Dendritic cell treated with granulocyte-macrophage colony-stimulating factor and Interleukin-4, amounts not matched to agents 40 ng/mL and 50 ng/mL, for 4 days (primary cell): Measurements from ENCODE around the gene MEIS3.
"Not testable (repeated sequence)": the region's sequence is repeated elsewhere in the genome, so short reads cannot be mapped to it uniquely, and the experiment has no call there.

Experiments
- H3K27ac Mint-ChIP-seq: one replicate; pipeline ENCODE4 v1.8.0; 2022; ENCODE audit warnings: mild to moderate bottlenecking, mixed read lengths
- H3K27me3 Mint-ChIP-seq: one replicate; pipeline ENCODE4 v1.8.0; 2022; ENCODE audit warnings: mild to moderate bottlenecking, mixed read lengths
- H3K36me3 Mint-ChIP-seq: one replicate; pipeline ENCODE4 v1.8.0; 2022; ENCODE audit warnings: low read depth, mixed read lengths
- H3K4me1 Mint-ChIP-seq: one replicate; pipeline ENCODE4 v1.8.0; 2022; ENCODE audit warnings: low read depth, mixed read lengths
- H3K4me3 Mint-ChIP-seq: one replicate; pipeline ENCODE4 v1.8.0; 2022; ENCODE audit warnings: mild to moderate bottlenecking, moderate library complexity, mixed read lengths
- H3K9me3 Mint-ChIP-seq: one replicate; pipeline ENCODE4 v1.8.0; 2022; ENCODE audit warnings: mixed read lengths
- intact Hi-C: fragments of 100-400 bp; cut with micrococcal nuclease; formaldehyde crosslinking; loops from one replicate; pipeline ENCODE4 v1.15.0; 2022

MEIS3 gene

GRCh38 chr19:47379381-47379938 is 39.9 kb downstream of the MEIS3 start:
- no peak overlapping the region for H3K4me3 Mint-ChIP-seq
- peak overlapping the region; percentile 37 for H3K27ac Mint-ChIP-seq
- no peaks in the 10 kb centered on the region for H3K9me3 Mint-ChIP-seq
- peaks cover 44% of the 10 kb centered on the region for H3K4me1 Mint-ChIP-seq
- H3K27me3 Mint-ChIP-seq, result no peaks in the 10 kb centered on the region
- peaks cover 79% of the 10 kb centered on the region for H3K36me3 Mint-ChIP-seq
- intact Hi-C loops, result no loop called here

- Mint-ChIP-seq H3K4me3 (no peak overlapping the region), H3K4me1 (peaks cover 37% of the 10 kb centered on the region), H3K36me3 (peaks cover 91% of the 10 kb centered on the region), H3K27ac (no peak overlapping the region), H3K9me3 (no peaks in the 10 kb centered on the region), H3K27me3 (no peaks in the 10 kb centered on the region)
- intact Hi-C loops, result no loop called here
Observed at GRCh38 chr19:47378246-47378645, 41.1 kb downstream of the MEIS3 start.

GRCh38 chr19:47377801-47378200 is 41.5 kb downstream of the MEIS3 start:
- Mint-ChIP-seq H3K4me1 (peaks cover 32% of the 10 kb centered on the region), H3K27me3 (no peaks in the 10 kb centered on the region), H3K27ac (no peak overlapping the region), H3K4me3 (no peak overlapping the region), H3K9me3 (no peaks in the 10 kb centered on the region), H3K36me3 (peaks cover 96% of the 10 kb centered on the region)
- intact Hi-C loops, result no loop called here

GRCh38 chr19:47377208-47377701 is 42.1 kb downstream of the MEIS3 start:
- Mint-ChIP-seq H3K9me3 (no peaks in the 10 kb centered on the region), H3K4me3 (no peak overlapping the region), H3K27ac (no peak overlapping the region), H3K4me1 (peaks cover 28% of the 10 kb centered on the region), H3K27me3 (no peaks in the 10 kb centered on the region), H3K36me3 (peaks cover 97% of the 10 kb centered on the region)
- intact Hi-C loops, result no loop called here

- Mint-ChIP-seq H3K4me1 (peaks cover 22% of the 10 kb centered on the region), H3K27me3 (no peaks in the 10 kb centered on the region), H3K27ac (no peak overlapping the region), H3K9me3 (no peaks in the 10 kb centered on the region), H3K4me3 (no peak overlapping the region), H3K36me3 (peaks cover 97% of the 10 kb centered on the region)
- intact Hi-C loops, result no loop called here
Observed at GRCh38 chr19:47376589-47377144, 42.7 kb downstream of the MEIS3 start.

GRCh38 chr19:47375694-47376588 is 43.4 kb downstream of the MEIS3 start:
- Mint-ChIP-seq H3K4me3 (no peak overlapping the region), H3K36me3 (peaks cover 97% of the 10 kb centered on the region), H3K9me3 (no peaks in the 10 kb centered on the region), H3K27ac (no peak overlapping the region), H3K27me3 (no peaks in the 10 kb centered on the region), H3K4me1 (peaks cover 22% of the 10 kb centered on the region)
- intact Hi-C loops, result no loop called here

- Mint-ChIP-seq H3K36me3 (peaks cover 96% of the 10 kb centered on the region), H3K4me1 (peaks cover 19% of the 10 kb centered on the region)
- intact Hi-C loops, result no loop called here
Observed at GRCh38 chr19:47374876-47375693, 44.2 kb downstream of the MEIS3 start.

GRCh38 chr19:47373246-47374240 is 45.8 kb downstream of the MEIS3 start:
- Mint-ChIP-seq H3K4me1 (peaks cover 29% of the 10 kb centered on the region), H3K4me3 (no peak overlapping the region), H3K36me3 (peaks cover 98% of the 10 kb centered on the region), H3K27me3 (no peaks in the 10 kb centered on the region), H3K9me3 (no peaks in the 10 kb centered on the region), H3K27ac (no peak overlapping the region)
- intact Hi-C loops, result no loop called here

More at GRCh38 chr19:47374876-47375693, 44.2 kb downstream of the MEIS3 start:
- Mint-ChIP-seq H3K27me3 (no peaks in the 10 kb centered on the region), H3K27ac (no peak overlapping the region), H3K4me3 (no peak overlapping the region), H3K9me3 (no peaks in the 10 kb centered on the region)

GRCh38 chr19:47372603-47373002 is 46.7 kb downstream of the MEIS3 start:
- intact Hi-C loops, result no loop called here
- no peak overlapping the region for H3K4me3 Mint-ChIP-seq
- H3K27me3 Mint-ChIP-seq, result no peaks in the 10 kb centered on the region
- peaks cover 29% of the 10 kb centered on the region for H3K4me1 Mint-ChIP-seq
- H3K27ac Mint-ChIP-seq, result no peak overlapping the region
- no peaks in the 10 kb centered on the region for H3K9me3 Mint-ChIP-seq
- peaks cover 98% of the 10 kb centered on the region for H3K36me3 Mint-ChIP-seq

- Mint-ChIP-seq H3K36me3 (peaks cover 98% of the 10 kb centered on the region), H3K4me3 (no peak overlapping the region), H3K4me1 (peaks cover 27% of the 10 kb centered on the region), H3K27me3 (no peaks in the 10 kb centered on the region), H3K9me3 (no peaks in the 10 kb centered on the region), H3K27ac (no peak overlapping the region)
- intact Hi-C loops, result no loop called here
Observed at GRCh38 chr19:47371261-47371660, 48.1 kb downstream of the MEIS3 start.

GRCh38 chr19:47370045-47370611 is 49.2 kb downstream of the MEIS3 start:
- peak overlapping the region; percentile 65 for H3K27ac Mint-ChIP-seq

GRCh38 chr19:47365455-47365854 is 53.9 kb downstream of the MEIS3 start:
- H3K27me3 Mint-ChIP-seq, H3K27ac Mint-ChIP-seq: not testable (repeated sequence)

More at GRCh38 chr19:47370045-47370611, 49.2 kb downstream of the MEIS3 start:
- H3K4me1 Mint-ChIP-seq, result peaks cover 23% of the 10 kb centered on the region
- H3K27me3 Mint-ChIP-seq, result no peaks in the 10 kb centered on the region
- intact Hi-C loops, result no loop called here
- no peak overlapping the region for H3K4me3 Mint-ChIP-seq
- H3K9me3 Mint-ChIP-seq, result no peaks in the 10 kb centered on the region
- H3K36me3 Mint-ChIP-seq, result peaks cover 98% of the 10 kb centered on the region

More at GRCh38 chr19:47365455-47365854, 53.9 kb downstream of the MEIS3 start:
- H3K9me3 Mint-ChIP-seq, H3K4me3 Mint-ChIP-seq, intact Hi-C loops: not testable (repeated sequence)
- Mint-ChIP-seq H3K4me1 (peaks cover 30% of the 10 kb centered on the region), H3K36me3 (peaks cover 99% of the 10 kb centered on the region)
